IPS-18c (cell line): ENCODE results near the gene BLOC1S5.

ENCODE experiments used
- H3K4me3 ChIP-seq: 2 replicates; pipeline ENCODE4 v1.7.0; 2013; ENCODE audit warnings: low read depth, mild to moderate bottlenecking, low read length, moderate library complexity; ENCODE audit not compliant: insufficient read depth
- H3K9me3 ChIP-seq: one replicate; pipeline ENCODE4 v1.6.1; 2013; ENCODE audit warnings: mild to moderate bottlenecking, low read length, moderate library complexity; ENCODE audit not compliant: control insufficient read depth, insufficient read depth

BLOC1S5 gene

GRCh38 chr6:8085053-8085511 is 20.9 kb upstream of the BLOC1S5 start:
- H3K9me3 ChIP-seq, result no peaks in the 10 kb centered on the region
- no peak overlapping the region for H3K4me3 ChIP-seq

DNA sequence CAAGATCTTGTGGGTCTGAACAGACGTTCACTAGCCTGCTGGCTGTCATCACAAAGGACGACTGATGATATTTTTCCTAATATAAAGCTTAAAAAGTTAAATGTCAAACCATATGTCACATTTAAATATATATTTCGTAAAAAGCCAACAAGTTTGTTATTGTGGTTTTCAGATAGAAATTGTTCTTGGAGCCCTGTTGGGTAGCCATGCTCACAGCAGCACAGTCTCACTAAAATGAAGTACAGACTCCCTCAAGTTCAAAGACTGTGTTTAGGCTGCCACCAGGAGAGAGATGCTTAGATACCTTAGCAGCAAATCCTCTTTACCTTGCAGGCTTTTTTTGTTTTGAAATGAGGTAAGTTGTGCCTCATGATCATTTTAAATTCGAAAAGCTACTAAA is 20.4 kb upstream of the BLOC1S5 start:
- no peak overlapping the region for H3K4me3 ChIP-seq
- no peaks in the 10 kb centered on the region for H3K9me3 ChIP-seq

DNA sequence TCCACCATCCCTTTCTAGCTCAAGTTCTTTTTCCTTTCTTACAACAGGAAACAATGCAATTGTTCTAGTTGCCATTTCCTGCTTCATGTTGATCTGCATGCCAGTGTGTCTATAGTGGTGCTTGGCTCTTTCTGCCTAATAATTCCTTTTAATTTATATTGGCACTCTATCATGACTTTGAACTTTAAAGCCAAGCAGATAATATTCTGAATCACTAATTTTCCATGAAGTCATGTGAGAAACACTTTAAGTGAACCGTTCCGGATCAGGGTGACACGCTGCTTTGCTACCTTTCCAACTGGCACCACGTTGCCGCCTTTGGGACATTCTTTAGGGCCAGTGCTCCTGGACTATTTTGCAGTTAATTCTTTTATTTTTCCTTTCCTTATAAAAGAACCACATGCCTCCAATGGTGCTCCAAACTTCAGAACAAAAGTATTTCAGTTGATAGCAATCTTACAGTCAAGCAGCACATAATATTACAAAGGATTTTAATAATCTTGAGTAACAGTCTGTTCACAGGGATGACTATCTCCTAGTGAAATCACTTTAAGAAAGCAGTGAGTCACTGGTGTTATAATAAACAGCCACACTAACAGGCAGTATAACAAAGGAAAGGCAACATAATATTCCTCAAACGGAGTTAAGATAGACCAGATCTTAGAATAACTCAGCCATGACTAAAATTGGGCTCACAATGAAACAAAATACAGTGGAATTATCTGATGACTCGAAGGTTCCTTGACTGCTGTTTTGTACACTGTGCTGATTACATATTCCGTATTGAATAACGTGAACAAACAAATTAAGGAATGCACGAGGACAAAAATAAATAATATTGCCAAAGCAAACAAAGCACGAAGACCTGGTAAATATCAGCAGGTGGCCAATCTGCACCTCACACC is 19.0 kb upstream of the BLOC1S5 start:
- H3K4me3 ChIP-seq, result no peak overlapping the region

DNA sequence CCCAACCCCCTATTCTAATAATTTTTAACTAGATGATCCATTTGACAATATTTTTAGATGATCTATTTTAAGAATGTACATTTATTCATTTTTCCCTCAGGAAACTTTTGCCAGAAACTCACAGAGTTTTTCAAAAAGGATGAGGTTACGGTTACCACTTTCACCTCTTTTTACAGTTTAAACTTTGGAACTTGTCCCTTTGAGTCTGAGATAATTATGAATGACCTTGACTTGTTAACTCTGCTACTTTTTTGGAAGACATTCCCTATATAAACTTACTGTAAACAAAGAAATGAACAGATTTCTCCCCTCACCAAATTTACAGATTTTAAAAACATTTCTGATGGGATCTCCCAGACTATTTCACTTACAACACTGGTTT is 18.4 kb upstream of the BLOC1S5 start:
- no peak overlapping the region for H3K4me3 ChIP-seq
- H3K9me3 ChIP-seq, result no peaks in the 10 kb centered on the region

More for the DNA sequence above, 19.0 kb upstream of the BLOC1S5 start:
- no peaks in the 10 kb centered on the region for H3K9me3 ChIP-seq

DNA sequence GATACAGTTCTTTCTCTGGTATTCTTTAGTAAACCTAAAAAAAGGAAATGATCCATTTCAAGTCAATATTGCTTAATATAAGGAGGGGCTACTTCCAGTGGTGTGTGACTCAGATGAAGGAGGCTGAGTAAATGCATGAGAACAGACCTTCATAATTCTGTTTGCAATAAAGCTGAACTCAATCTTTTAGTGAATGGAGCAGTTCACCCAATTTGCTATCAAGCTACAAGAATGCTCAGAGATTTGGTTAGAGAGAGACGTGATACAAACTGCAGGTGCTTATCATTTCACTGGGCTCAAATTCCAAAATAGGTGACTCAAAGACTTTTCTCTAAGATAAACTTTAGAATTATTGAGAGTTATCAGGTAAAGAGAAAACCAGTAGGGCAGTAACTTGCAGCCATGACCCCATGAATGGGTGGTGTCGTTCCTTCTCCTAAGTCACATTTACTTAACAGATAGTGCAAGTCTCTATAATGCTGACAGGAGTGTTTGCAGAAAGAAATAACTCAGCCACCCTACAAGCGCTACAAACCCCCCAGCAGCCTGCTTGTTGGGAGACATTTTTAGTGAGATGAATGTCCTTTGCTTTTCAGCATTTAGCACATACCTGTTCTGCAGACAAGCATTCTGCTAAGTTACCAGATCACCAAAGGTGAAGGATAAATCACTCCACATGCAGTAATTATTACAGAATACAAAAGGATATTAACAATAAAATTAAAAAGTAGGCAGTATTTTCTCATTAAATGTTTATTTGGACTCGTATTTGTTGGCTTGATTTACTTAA is 16.4 kb upstream of the BLOC1S5 start:
- H3K9me3 ChIP-seq, result no peaks in the 10 kb centered on the region
- no peak overlapping the region for H3K4me3 ChIP-seq

- Histone ChIP-seq H3K9me3 (no peaks in the 10 kb centered on the region), H3K4me3 (no peak overlapping the region)
These were observed 14.9 kb upstream of the BLOC1S5 start for GRCh38 chr6:8079126-8079525.

DNA sequence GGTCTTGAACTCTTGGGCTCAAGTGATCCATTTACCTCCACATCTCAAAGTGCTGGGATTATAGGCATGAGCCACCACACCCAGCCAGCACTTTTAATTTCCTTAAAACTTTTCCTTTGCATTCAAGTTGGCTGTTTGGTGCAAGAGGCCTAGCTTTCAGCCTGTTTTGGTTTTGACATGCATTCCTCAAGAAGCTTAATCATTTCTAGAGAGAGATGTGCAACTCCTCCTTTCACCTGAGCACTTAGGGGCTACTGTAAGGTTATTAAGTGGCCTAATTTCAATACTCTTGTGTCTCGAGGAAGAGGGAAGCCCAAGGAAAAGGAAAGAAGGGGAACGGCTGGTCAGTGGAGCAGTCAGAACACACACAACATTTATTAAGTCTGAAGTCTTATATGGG is 13.8 kb upstream of the BLOC1S5 start:
- Histone ChIP-seq H3K9me3 (no peaks in the 10 kb centered on the region), H3K4me3 (no peak overlapping the region)

DNA sequence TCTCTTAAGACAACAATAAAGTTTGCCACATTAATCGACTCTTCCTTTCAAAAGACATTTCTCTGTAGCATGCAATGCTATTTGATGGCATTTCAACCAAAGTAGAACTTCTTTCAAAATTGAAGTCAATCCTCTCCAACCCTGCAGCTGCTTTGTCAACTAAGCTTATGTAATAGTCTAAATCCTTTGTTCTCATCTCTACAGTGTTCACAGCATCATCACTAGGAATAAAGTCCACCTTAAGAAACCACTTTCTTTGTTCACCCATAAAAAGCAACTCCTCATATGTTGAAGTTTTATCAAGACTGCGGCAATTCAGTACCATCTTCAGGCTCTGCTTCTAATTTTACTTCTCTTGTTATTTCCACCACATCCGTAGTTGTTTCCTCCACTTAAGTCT is 11.5 kb upstream of the BLOC1S5 start:
- Histone ChIP-seq H3K9me3 (no peaks in the 10 kb centered on the region), H3K4me3 (no peak overlapping the region)

- Histone ChIP-seq H3K4me3 (no peak overlapping the region), H3K9me3 (no peaks in the 10 kb centered on the region)
These were observed 11.0 kb upstream of the BLOC1S5 start for GRCh38 chr6:8075185-8075584.

DNA sequence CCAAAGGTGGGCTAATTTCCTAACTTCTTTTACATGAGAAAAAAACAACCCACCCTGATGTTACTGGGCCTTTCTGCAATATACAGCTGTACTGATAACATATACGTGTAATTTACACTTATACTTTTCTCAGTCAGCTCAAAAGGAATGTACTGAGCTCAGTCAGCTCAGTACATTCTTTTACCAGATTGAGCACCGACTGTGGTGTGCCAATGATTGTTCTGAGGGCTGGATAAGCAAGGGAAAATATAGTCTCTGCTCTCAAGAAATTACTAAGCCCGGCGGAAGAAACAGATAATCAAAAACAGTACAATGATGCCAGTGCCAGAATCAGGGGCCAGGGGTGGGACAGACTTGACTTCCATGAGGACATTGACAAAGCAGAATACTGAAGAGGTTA is 10.0 kb upstream of the BLOC1S5 start:
- Histone ChIP-seq H3K9me3 (no peaks in the 10 kb centered on the region), H3K4me3 (no peak overlapping the region)

DNA sequence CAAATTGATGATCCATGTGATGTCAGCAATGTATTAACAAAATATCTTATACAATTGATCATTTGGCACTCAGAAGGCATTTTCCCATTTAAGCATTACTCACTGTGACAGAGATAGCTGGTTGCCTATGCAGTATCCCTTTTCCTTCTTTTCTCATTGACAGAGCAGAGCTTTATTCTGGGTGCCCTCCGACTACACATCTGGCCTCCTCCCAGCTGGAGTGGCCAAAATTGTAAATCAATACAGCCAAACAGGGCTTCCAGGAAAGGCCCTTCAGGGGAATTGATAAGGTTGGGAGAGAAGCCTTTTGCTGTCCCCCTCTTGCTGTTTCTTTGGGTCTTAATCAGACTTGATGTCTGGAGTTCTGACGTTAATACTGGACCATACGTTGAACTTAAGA is 9.6 kb upstream of the BLOC1S5 start:
- H3K4me3 ChIP-seq, result no peak overlapping the region

GRCh38 chr6:8070718-8071117 is 6.5 kb upstream of the BLOC1S5 start:
- Histone ChIP-seq H3K4me3 (no peak overlapping the region), H3K9me3 (no peaks in the 10 kb centered on the region)

More for the DNA sequence above, 9.6 kb upstream of the BLOC1S5 start:
- H3K9me3 ChIP-seq, result no peaks in the 10 kb centered on the region

- no peaks in the 10 kb centered on the region for H3K9me3 ChIP-seq
- H3K4me3 ChIP-seq, result no peak overlapping the region
These were observed 5.6 kb upstream of the BLOC1S5 start for GRCh38 chr6:8069631-8070284.

DNA sequence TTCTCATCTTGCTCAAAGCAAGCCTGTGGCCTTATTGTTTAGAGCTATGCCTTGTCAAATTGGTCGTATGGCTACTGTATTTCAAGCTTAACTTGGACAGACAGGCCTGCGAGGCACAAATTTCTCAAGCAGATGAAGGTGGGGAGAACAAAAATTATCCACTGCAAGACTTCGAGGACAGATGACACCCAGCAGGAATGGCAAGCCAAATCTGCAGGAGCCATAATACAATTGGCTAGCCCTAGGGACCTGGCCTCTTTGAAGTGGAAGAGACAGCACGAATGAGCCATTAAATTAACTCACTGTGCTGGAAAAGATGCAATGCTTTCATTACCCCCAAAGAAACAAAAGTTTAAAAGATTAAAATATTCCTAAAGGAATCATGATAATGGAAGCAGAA is 5.0 kb upstream of the BLOC1S5 start:
- Histone ChIP-seq H3K4me3 (no peak overlapping the region), H3K9me3 (no peaks in the 10 kb centered on the region)

DNA sequence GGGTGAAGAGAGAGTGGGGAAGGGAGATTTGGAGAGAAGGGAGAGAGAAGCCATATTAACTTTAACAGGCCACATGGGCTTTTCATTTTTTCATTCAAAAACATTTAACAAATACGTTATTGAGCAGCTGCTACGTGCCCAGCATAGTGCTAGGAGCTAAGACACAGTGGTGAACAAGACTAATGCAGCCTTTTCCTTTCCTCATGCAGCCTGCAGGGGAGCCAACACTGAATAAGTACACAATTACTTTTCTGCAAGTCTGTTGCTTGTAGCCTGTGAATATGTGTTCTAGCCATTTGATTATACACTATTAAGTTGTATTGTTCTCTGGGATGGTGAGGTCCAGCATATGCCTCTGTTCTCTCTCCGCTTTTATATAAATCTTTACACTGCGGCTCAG is 1.9 kb upstream of the BLOC1S5 start:
- Histone ChIP-seq H3K9me3 (no peaks in the 10 kb centered on the region), H3K4me3 (no peak overlapping the region)

DNA sequence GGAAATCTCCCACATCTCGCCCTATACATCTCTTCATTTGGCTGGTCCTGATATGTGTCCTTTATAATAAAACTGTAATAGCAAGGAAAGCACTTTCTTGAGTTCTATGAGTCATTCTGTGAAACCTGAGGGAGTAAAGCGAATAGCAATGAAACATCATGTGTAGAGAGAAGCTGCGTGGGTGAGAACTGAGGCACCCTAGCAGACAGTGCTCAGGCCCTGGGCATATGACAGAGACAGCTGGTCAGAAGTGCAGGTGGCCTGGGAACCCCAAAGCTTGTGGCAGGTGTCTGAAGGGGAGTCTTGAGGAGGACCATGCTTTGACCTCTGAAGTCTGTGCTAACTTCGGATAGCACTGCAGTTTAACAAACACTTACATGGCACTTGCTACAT is 1.3 kb upstream of the BLOC1S5 start:
- H3K9me3 ChIP-seq, result no peaks in the 10 kb centered on the region
- no peak overlapping the region for H3K4me3 ChIP-seq

GRCh38 chr6:8064638-8065518 is 689 bp upstream of the BLOC1S5 start:
- Histone ChIP-seq H3K9me3 (no peaks in the 10 kb centered on the region), H3K4me3 (no peak overlapping the region)
